C4-2B (cell line): ENCODE data around the gene CDO1.

ENCODE experiments used
- H3K27ac ChIP-seq: fragments of 450-650 bp; 2 replicates; pipeline ENCODE4 v1.5.1; 2017
- CTCF ChIP-seq: fragments of 450-650 bp; conservative IDR thresholded peaks from 2 replicates; pipeline ENCODE4 v1.5.1; 2017; ENCODE audit warnings: mild to moderate bottlenecking
- ZFX ChIP-seq: fragments of 450-650 bp; IDR thresholded peaks from 2 replicates; pipeline ENCODE4 v1.6.1; 2017

Gene CDO1

DNA sequence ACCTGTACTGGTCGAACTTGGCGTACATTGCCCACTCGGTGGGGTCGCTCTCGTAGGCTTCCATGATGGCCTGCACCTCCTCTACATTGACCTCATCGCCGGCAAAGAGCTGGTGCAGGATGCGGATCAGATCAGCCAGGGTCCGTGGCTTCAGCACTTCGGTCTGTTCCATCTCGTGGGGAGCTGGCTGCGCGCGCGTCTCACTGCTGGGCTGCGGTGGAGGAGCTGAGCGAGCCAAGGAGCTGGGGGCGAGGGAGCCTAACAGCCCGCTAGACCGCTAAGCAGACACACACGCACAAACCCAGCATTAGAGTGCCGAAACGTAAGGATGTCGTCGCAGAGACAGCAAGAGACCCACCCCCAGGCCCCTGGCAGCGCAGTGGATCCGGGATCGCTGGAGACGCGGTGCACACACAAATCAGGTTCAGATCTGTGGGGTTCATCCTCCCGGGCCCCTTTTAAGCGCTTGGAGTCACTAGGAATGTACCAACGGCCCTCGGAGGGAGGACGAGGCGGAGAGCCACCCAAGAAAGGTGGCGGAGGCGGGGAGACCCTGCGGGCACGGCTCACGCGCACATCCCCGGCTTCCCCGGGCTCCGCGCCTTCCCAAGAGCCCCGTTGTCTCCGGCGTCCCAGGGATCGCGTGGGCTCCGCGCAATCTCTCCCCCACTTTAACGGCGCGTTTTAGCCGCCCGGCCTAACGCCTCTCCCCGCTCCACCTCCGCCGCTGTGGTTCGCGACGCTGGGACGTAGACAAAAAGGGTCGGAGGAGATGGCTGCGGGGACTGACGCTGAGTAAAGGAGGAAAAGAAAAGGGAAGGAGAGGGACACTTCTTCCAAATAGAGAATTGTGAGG is at the start of gene CDO1:
TSS of gene CDO1 (minus strand) at position 434 of the 856 bp plus-strand sequence. CDS start at position 172, 262 bp downstream.
- no peak for TF ChIP-seq CTCF
- TF ChIP-seq ZFX, result no peak
- no peak within 1 kb of the TSS for H3K27ac ChIP-seq

DNA sequence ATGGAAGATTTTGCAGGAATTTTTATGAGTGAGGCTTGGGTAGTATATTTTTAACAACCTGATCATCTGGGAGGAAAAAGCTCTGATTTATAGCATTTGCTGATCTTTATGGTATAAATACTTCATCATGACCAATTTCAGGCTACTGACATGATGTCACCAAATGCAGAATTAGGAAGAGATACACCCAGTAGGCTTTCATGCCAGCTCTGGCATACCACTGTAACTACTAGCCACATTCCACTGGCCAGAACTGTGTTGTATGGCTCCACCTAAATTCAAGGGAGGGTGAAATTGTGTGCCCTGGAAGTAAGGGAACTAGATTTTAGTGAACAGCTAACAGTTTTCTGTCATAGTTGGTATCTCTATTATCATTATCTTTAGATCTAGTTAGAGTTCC is 42.9 kb upstream of the CDO1 start:
- no peak overlapping the region for H3K27ac ChIP-seq
- TF ChIP-seq ZFX (no peak), CTCF (no peak)

GRCh38 chr5:115858396-115858795 is 41.9 kb upstream of the CDO1 start:
- TF ChIP-seq CTCF, result no peak
- TF ChIP-seq ZFX, result no peak
- H3K27ac ChIP-seq, result no peak overlapping the region

DNA sequence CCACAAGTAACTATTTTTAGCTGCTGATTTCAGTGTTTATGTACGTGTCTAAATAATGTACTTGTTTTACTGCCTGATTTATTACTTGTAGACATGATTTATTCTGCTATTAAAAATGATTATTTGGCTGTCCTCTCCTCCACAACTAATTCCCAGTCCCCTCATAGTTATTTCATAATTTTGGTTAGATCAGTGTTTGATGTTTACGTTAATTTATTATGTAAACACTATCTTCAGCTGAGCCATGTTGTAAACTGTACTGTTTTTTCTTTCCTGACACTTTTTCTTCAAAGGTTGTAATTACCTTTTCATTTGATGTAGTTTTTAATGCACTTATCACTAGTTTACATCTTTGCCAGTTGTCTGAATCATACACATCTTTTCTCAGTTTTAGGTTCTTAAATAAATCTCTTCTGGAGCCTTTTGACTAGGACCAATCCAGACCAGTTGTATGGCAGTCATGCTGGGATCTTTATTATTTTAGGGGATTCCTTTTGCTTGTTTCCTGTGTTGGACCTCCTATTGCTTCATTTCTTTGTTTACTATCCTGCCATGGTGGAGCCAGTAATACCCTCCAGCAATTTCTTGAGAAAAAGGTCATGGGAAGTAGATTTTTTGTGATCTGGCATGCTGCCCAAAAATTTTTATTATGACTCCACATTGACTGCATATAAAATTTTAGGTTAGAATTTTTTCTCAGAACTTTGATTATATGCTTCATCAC is 41.3 kb upstream of the CDO1 start:
- no peak overlapping the region for H3K27ac ChIP-seq
- no peak for TF ChIP-seq CTCF
- TF ChIP-seq ZFX, result no peak

GRCh38 chr5:115857057-115857479 is 40.6 kb upstream of the CDO1 start:
- no peak overlapping the region for H3K27ac ChIP-seq
- TF ChIP-seq ZFX (no peak), CTCF (no peak)

DNA sequence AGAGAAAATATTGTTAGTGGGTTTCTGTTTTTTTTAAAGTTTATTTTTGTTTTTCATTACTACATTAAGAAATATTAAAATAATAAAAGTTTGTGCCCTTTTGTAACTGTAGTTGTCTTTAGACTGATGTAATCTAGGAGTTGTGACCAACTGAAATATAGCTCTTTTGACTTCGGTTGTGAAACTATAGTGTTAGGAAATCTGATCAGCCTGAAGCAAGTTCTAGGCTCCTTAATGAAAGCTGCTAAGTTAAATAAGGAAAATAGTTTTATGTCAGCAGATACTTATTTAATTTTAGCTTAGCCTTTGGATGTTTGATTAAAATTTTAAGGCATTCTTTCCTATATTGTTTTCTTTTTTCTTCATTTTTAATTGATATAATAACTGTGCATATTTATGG is 39.5 kb upstream of the CDO1 start:
- H3K27ac ChIP-seq, result no peak overlapping the region
- TF ChIP-seq CTCF, result no peak
- no peak for TF ChIP-seq ZFX

GRCh38 chr5:115854139-115854538 is 37.7 kb upstream of the CDO1 start:
- TF ChIP-seq CTCF, result no peak
- no peak for TF ChIP-seq ZFX

More at GRCh38 chr5:115854139-115854538, 37.7 kb upstream of the CDO1 start:
- H3K27ac ChIP-seq, result no peak overlapping the region
